Measurements from ENCODE around the gene RPN2.

The RPN2 gene

GRCh38 chr20:37188787-37189186 lies 9.7 kb downstream of the RPN2 start:
- no peak for DNase-seq

- DNase-seq: peak; percentile 5
Measured at GRCh38 chr20:37189416-37190016, 10.4 kb downstream of the RPN2 start.

GRCh38 chr20:37190354-37191112 lies 11.4 kb downstream of the RPN2 start:
- no peak for DNase-seq

GRCh38 chr20:37192137-37192854 lies 13.2 kb downstream of the RPN2 start:
- DNase-seq: peak; percentile 92

GRCh38 chr20:37193226-37193625 lies 14.1 kb downstream of the RPN2 start:
- DNase-seq: no peak

- no peak for DNase-seq
Measured at GRCh38 chr20:37193821-37194220, 14.7 kb downstream of the RPN2 start.

GRCh38 chr20:37194621-37195417 lies 15.7 kb downstream of the RPN2 start:
- DNase-seq: no peak

GRCh38 chr20:37198932-37199660 lies 20.0 kb downstream of the RPN2 start:
- DNase-seq: no peak

- no peak for DNase-seq
Measured at GRCh38 chr20:37200376-37200775, 21.2 kb downstream of the RPN2 start.

- DNase-seq: no peak
Measured at GRCh38 chr20:37200926-37201826, 22.0 kb downstream of the RPN2 start.

- DNase-seq: no peak
Measured at GRCh38 chr20:37201827-37202162, 22.7 kb downstream of the RPN2 start.

- peak; percentile 57 for DNase-seq
Measured at GRCh38 chr20:37202267-37202943, 23.3 kb downstream of the RPN2 start.

- no peak for DNase-seq
Measured at GRCh38 chr20:37204056-37204455, 24.9 kb downstream of the RPN2 start.

GRCh38 chr20:37205130-37205529 lies 26.0 kb downstream of the RPN2 start:
- no peak for DNase-seq

- DNase-seq: no peak
Measured at GRCh38 chr20:37205794-37206193, 26.7 kb downstream of the RPN2 start.

GRCh38 chr20:37207171-37207570 lies 28.0 kb downstream of the RPN2 start:
- no peak for DNase-seq

GRCh38 chr20:37209193-37209592 lies 30.1 kb downstream of the RPN2 start:
- no peak for DNase-seq

- no peak for DNase-seq
Measured at GRCh38 chr20:37209661-37210314, 30.7 kb downstream of the RPN2 start.

- DNase-seq: no peak
Measured at GRCh38 chr20:37218441-37218840, 39.3 kb downstream of the RPN2 start.

- no peak for DNase-seq
Measured at GRCh38 chr20:37218976-37219375, 39.8 kb downstream of the RPN2 start.
